AG04450 (cell line): ENCODE data around the gene BANP. TPM values are rescaled to one million over a fixed set of nuclear protein-coding genes. Genes with fewer than 3 reads are reported as not detected.

Source experiments
- CTCF ChIA-PET: fragments of 300-600, 350-600 bp; formaldehyde crosslinking; extraction: SDS; loops from one replicate; lab custom pipeline; 2022; ENCODE audit warnings: antibody characterized with exemption, inconsistent platforms; lab: Charles Lee
- POLR2A ChIA-PET: fragments of 350-600 bp; formaldehyde crosslinking; extraction: SDS; loops from one replicate; lab custom pipeline; 2021; ENCODE audit warnings: antibody characterized with exemption, inconsistent platforms; lab: Yijun Ruan, JAX
- DNase-seq: peaks from one replicate; pipeline ENCODE4 v3.0.0-alpha.2; 2011; ENCODE audit warnings: low read depth, low spot score
- H3K27ac ChIP-seq: one replicate; pipeline ENCODE4 v1.5.1; 2012; ENCODE audit warnings: low read depth, low read length, control low read depth
- H3K27me3 ChIP-seq: one replicate; pipeline ENCODE4 v1.6.0; 2012; ENCODE audit warnings: low read length; ENCODE audit not compliant: control insufficient read depth, insufficient read depth
- H3K4me3 ChIP-seq: 2 replicates; pipeline ENCODE4 v1.5.1; 2011; ENCODE audit warnings: mild to moderate bottlenecking, low read depth, low read length, control low read depth
- H3K9me3 ChIP-seq: 2 replicates; pipeline ENCODE4 v1.5.1; 2012; ENCODE audit warnings: low read length; ENCODE audit not compliant: control insufficient read depth, insufficient read depth
- CTCF ChIP-seq: IDR thresholded peaks from 2 replicates; pipeline ENCODE4 v1.5.1; 2011; ENCODE audit warnings: low read depth, low read length, control low read depth, inconsistent platforms
- polyA plus RNA-seq: library from polyadenylated mRNA; depleted of rRNA; stranded (reverse); fragments of >200 nt; gene quantifications from 2 replicates; pipeline ENCODE4 v1.2.3, GENCODE V29; 2011

BANP gene
- polyA plus RNA-seq, 1 experiment = 18.6 TPM

- ChIA-PET CTCF (no interaction called here), POLR2A (no interaction called here)
- no peak for DNase-seq
- TF ChIP-seq CTCF = no peak
- Histone ChIP-seq H3K4me3 (no peak overlapping the region), H3K9me3 (no peaks in the 10 kb centered on the region; the same call in 1 of the 2 replicates), H3K27me3 (no peaks in the 10 kb centered on the region), H3K27ac (no peak overlapping the region)
Observed at GRCh38 chr16:88045820-88046303, 94.6 kb downstream of the BANP start.

GRCh38 chr16:88047462-88047861 lies 96.2 kb downstream of the BANP start:
- Histone ChIP-seq H3K27ac (no peak overlapping the region), H3K4me3 (no peak overlapping the region), H3K9me3 (no peaks in the 10 kb centered on the region; the same call in 1 of the 2 replicates), H3K27me3 (no peaks in the 10 kb centered on the region)
- POLR2A ChIA-PET = no interaction called here
- CTCF ChIA-PET = no interaction called here
- no peak for TF ChIP-seq CTCF
- DNase-seq = no peak

- TF ChIP-seq CTCF = no peak
- POLR2A ChIA-PET = no interaction called here
- CTCF ChIA-PET = no interaction called here
- H3K4me3 ChIP-seq = no peak overlapping the region
- no peaks in the 10 kb centered on the region; the same call in 1 of the 2 replicates for H3K9me3 ChIP-seq
- H3K27me3 ChIP-seq = no peaks in the 10 kb centered on the region
- no peak for DNase-seq
- H3K27ac ChIP-seq = no peak overlapping the region
Observed at GRCh38 chr16:88048985-88049384, 97.8 kb downstream of the BANP start.

- DNase-seq = no peak
- CTCF ChIA-PET = no interaction called here
Observed at GRCh38 chr16:88049561-88050545, 98.6 kb downstream of the BANP start.

More at GRCh38 chr16:88049561-88050545, 98.6 kb downstream of the BANP start:
- no peaks in the 10 kb centered on the region for H3K27me3 ChIP-seq
- POLR2A ChIA-PET = no interaction called here
- H3K27ac ChIP-seq = no peak overlapping the region
- no peaks in the 10 kb centered on the region; the same call in 1 of the 2 replicates for H3K9me3 ChIP-seq
- H3K4me3 ChIP-seq = no peak overlapping the region
- no peak for TF ChIP-seq CTCF
